ENCODE measurements around the gene NAB2.
"Not testable (repeated sequence)": the region's sequence is repeated elsewhere in the genome, so short reads cannot be mapped to it uniquely, and the experiment has no call there.

Gene NAB2, protein sequence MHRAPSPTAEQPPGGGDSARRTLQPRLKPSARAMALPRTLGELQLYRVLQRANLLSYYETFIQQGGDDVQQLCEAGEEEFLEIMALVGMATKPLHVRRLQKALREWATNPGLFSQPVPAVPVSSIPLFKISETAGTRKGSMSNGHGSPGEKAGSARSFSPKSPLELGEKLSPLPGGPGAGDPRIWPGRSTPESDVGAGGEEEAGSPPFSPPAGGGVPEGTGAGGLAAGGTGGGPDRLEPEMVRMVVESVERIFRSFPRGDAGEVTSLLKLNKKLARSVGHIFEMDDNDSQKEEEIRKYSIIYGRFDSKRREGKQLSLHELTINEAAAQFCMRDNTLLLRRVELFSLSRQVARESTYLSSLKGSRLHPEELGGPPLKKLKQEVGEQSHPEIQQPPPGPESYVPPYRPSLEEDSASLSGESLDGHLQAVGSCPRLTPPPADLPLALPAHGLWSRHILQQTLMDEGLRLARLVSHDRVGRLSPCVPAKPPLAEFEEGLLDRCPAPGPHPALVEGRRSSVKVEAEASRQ

DNA sequence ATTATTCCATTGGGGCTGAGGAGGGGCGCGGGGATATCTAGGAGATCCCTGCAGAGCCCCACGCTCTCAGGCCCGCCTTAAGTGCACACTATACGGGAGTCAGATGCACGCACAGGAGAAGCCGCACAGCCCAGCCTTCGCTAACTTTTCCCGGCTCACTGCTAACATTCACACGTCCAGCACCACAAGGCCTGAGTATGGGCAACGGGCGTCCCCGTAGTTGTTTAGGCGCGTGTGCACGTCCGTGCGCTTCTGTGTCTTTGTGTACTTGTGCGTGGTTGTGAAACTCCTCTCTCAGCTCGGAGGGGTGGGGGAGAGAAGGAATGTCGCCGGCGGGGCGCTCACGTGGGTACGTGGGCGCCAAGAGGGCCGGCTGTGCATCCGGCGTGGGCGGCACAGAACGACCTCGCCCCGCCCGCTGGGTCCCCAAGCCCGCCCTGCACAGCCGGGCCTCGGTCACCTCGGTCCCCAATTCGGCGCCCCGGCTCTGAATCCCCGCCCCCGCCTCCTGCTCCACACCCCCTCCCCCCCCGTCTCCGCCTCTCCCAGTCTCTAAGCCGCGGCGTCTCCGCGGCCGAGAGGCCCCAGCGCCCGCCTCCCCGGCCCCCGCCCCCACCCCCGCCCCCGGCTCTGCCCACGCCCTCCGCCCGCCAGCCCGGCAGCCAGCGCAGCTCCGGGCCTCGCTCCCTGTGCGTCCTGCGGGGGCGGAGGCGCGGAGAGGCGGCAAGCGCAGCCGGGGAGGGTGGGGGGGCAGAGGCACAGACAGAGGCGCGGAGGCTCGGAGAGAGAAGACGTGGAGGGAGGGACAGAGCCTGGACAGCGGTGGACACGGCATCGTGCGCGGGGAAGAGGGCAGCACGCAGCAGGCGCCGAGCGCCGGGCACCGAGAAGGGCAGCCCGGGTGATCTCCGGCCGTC lies at the start of gene NAB2:
TSS of gene NAB2 (plus strand) at position 761 of the 917 bp plus-strand sequence. CDS start 158 bp downstream, outside the sequence.
- peak; percentile 69 for DNase-seq

DNA sequence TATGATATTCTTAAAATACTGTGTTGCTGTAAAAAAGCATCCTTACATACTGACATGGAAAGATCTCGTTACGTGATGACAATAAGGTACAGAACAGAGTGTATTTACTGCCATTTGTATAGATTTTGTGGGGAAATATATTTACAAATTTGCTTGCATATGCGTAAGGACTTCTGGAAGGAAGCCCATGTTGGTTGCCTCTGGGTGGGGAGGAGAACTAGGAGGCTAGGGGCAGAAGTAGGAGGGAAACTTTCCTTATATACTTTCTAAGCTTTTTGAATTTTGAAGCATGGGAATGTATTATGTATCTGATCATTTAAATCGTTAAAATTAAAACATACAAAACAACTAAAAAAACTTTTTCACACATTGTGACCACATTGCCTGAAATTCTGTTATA lies 48.7 kb upstream of the NAB2 start:
- DNase-seq = no peak

DNA sequence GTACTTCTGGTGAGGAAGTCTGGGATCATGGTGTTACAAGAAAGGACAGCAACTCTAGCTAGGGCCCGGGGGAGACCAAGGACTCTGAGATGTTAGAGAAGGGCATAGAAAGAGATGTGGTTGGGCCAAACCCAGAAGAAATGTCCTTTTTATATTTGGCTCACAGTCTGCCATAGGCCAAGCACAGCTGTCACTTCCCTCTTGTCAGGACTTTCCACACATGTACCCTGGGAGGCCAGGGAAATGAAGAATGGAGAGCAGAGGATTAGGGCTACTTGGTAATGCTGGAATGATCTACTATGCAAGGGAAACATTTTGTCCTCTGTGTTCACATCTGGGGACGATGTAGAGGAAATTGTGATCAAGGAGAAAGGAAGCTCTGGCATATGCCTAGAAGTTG lies 48.2 kb upstream of the NAB2 start:
- no peak for DNase-seq

DNA sequence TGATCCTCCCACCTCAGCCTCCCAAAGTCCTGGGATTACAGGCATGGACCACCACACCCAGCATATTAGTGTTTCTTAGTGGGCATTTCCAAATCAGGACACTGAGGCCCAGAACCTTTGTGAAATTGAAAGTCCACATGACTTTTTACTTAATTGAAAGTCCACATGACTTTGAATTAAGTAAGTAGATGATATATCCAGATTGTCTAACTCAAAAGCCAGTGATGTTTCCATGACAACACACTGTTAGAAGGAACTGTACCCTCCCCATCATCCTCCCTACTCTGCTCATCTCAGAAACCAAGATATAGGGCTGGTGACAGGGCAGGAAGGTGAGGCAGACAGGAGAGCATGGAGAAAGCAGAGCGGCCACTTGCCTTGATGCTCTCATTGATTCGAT lies 46.2 kb upstream of the NAB2 start:
- no peak for DNase-seq

DNA sequence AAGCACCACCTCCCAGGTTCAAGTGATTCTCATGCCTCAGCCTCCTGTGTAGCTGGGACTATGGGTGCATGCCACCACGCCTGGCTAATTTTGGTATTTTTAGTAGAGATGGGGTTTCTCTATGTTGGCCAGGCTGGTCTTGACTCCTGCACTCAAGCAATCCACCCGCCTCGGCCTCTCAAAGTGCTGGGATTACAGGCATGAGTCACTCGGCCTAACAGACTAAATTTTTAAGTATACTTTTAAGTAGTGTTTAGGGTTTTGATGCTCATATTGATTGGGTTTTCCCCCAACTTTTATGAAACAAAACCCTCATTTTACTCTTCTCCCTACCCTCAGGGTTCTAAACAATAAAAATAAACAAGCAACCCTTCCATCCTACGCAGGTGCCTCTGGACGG lies 44.4 kb upstream of the NAB2 start:
- no peak for DNase-seq

DNA sequence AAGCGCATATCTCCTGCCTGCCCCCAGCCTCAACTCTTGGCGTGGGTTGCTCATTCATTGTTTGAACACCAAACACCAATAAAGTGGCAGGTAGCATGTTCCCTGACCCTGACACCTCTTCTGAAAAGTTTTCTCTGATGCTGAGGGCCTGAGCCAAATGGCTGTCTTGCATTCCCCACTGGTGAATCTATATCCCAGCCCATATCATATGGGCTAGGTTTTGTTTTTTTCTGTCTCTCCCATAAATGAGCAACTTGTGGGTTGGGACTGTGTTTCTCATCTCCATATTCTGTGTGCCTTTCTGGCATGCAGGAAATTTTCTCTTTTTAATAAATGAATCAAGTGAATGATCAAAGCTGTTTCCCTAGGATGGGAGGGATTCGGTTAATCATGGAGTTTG lies 44.0 kb upstream of the NAB2 start:
- no peak for DNase-seq

DNA sequence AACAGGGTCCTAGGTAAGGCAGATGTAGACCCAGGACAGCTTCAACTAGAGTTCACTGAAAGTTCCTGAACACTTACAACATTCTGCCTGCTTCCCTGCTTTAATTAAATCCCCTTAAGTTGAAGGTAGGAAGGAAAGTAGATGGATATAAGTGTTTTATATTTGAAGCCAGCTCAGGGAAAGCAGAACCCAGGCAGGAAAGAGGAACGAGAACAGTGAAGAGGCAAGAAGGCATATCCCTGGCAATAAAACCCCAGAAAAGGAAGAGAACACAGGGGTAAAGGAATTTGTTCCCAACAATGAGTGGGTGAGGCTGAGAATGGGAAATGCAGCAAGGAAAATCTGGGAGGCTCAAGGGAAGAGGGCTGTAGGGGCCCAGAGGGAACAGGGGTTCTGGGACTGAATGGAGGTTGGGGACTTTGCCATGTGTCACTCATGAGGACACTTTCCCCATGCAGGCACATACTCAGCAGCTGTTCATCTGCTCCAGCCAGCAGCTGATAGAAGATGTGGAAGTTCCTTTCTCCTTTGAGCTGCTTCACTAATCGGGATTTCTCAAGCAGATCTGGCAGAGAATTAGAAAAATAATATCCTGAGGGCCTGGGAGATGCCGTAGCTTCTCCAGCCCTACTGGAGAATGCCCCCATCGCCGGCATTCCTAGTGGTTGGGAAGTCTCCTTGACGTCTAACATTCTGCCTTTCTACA lies 42.7 kb upstream of the NAB2 start:
- DNase-seq = no peak

DNA sequence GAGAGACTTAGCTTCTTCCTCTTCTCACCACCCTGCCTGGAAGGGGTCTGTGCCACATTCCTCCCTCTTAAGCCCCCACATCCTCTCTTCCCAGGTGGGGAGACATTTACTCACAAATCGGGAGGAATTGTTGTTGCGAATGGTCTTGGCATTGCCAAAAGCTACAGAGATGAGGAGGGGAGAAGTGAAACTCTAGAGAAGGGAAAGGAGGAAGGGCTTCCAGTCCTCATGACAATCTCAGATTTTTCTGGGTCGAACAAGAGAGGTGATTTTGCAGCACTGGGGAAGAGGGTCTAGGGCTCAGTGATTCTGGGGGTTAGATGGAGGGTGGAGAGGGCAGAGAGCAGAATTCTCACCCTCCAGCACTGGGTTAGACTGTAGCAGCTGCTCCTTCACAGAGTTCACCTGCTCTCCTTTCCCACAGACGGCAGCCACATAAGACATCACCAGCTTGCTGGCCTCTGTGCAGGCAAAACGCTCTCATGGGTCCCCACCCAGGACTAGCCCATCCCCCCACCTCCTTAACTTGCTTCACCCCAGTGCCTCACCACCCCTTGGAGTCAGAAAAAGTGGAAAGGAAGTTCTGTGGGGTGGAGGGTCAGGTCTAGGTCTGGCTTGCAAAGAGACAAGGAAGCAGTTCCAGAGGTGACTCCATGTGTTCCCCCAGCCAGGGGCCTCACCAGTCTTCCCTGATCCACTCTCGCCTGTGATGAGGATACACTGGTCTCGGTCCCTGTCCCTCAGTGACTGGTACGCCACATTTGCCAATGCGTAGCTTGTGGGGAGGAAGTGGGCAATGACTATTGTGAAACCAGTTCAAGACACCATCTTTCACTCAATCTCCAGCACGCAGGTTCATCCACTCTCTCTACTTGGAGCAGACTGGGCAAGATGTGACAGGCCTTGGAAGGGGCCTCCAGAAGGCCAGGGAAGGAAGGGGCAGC lies 41.7 kb upstream of the NAB2 start:
- DNase-seq = no peak

DNA sequence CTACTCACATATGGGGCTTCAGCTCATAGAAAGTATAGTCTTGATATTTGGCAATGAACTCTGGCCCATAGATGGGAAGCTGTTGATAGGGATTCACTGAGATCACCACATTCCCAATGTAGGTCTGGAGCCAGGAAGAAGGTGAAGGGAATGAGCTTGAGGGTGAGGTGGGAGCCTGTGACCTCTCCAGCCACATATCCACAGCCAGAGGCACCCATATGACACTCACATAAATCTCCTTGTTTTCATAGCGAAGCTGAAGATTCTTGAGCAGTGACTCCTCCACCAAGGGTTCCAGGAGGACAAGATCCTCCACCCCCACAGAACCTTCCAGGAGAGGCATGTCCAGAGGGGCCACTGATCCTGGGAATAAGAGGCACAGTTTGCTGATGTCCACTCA lies 40.9 kb upstream of the NAB2 start:
- no peak for DNase-seq

DNA sequence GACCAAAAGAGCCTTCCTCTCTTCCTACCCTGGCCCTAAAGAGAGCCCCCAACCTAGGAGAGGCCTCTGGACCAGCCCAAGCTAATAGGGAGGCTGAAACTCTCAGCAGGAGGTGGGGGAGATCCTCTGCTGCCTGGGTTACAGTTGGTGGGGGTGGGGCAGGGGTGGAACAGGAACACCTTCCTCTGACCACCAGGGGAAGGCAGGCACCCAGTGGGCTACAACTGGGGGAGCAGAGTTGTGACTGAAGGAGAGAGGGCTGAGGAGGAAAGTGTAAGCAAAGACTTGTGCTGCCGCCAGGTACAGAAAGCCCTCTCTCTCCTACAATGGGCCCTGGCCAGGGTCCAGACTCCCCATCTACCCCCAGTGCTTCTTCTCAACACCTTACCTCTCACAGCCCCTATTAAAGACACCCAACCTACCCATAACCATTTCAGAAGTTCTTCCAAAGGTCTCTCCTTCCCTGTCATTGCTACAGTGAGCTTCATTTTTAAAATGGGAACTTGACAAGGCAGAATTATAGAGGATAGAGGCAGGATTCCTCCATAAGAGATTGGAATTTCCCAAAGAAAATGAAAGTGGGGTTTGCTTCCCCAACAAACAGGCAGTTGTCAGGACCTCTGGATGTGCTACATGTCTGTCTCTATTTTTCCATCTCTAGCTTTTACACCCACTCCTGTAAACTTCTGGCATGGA lies 40.3 kb upstream of the NAB2 start:
- DNase-seq = no peak

DNA sequence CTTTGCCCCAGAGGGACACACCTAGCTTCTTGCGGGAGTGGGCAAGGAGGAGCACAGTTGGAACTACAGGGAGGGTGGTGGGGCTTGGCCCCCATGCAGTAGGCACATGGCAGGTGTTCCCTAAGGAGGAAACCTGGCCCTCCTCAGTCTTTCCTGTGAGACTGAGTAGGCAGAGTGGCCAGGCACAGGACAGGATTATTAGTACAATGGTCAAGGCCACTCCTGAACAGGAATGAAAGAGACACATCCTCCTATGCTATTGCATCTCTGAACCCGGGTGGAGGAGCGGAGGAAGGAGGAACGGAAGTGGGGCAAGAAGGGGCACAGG lies 39.8 kb upstream of the NAB2 start:
- no peak for DNase-seq

DNA sequence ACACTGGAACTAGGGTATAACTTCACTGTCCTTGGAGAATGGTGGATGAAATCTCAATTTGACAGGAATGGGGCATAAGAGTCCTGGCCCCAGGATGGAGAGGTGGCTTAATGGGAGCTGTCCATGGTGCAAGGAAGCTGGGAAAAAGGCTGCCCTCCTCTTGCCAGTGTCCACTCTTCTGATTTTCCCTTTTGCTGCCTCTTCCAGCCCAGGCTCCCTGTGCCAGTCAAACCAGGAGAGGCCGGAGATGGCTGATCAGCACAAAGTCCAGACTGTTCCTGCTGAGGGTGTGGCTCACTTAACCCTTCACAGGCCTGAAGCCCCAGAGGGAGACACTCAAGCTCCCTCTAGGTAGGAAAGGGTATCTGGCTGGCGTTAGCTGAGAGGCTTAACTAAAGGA lies 39.0 kb upstream of the NAB2 start, which contains the start of gene MYO1A:
TSS of gene MYO1A (minus strand) at position 240 of the 400 bp plus-strand sequence. CDS start 1,806 bp downstream, outside the sequence.
- no peak for DNase-seq

DNA sequence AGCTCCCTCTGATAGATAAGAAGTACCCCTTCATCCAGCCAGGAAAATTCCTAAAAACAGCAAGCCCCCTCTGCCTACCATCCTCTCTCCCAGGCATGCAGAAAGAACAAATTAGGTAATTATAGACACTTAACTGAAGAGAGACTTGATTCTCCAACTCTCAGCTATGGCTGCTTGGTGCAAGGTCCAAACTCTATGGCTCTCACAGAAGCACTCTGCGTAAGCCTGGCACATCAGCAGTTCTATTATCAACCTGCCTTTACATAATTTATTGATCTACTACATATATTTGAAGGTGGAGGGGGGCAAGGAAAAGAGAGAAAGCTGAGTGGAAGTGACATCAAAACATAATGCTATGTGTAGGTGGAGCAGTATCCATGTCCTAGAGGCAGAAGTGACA lies 37.9 kb upstream of the NAB2 start:
- no peak for DNase-seq

DNA sequence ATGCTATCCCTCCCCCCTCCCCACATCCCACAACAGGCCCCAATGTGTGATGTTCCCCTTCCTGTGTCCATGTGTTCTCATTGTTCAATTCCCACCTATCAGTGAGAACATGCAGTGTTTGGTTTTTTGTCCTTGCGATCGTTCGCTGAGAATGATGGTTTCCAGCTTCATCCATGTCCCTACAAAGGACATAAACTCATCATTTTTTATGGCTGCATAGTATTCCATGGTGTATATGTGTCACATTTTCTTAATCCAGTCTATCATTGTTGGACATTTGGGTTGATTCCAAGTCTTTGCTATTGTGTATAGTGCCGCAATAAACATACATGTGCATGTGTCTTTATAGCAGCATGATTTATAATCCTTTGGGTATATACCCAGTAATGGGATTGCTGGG lies 35.8 kb upstream of the NAB2 start:
- DNase-seq = not testable (repeated sequence)

DNA sequence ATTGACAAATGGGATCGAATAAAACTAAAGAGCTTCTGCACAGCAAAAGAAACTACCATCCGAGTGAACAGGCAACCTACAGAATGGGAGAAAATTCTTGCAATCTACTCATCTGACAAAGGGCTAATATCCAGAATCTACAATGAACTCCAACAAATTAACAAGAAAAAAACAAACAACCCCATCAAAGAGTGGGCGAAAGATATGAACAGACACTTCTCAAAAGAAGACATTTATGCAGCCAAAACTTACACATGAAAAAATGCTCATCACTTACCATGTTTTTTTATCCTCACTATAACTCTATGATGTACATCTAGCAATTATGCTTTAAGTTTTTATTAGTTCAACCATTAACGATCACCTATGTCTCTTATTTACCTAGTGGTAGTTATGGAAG lies 35.0 kb upstream of the NAB2 start:
- DNase-seq = not testable (repeated sequence)

DNA sequence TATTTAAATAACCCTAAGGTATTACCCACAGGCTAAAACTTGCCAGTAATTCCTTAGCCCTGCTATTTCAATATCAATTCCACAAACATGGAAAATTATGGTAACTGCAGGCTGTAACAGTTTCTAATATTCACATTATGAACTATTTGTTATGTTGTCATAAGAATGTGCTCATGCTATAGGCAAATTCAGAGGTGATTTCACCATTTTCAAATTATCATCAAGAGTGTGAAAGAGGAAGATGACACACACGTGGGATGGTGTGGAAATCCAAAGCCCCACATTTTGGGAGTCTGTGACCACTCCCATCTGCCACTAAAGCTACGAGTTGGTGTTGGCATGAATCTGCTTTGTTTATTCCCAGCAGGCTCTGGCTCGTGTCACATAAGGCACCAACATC lies 33.1 kb upstream of the NAB2 start:
- DNase-seq = no peak

DNA sequence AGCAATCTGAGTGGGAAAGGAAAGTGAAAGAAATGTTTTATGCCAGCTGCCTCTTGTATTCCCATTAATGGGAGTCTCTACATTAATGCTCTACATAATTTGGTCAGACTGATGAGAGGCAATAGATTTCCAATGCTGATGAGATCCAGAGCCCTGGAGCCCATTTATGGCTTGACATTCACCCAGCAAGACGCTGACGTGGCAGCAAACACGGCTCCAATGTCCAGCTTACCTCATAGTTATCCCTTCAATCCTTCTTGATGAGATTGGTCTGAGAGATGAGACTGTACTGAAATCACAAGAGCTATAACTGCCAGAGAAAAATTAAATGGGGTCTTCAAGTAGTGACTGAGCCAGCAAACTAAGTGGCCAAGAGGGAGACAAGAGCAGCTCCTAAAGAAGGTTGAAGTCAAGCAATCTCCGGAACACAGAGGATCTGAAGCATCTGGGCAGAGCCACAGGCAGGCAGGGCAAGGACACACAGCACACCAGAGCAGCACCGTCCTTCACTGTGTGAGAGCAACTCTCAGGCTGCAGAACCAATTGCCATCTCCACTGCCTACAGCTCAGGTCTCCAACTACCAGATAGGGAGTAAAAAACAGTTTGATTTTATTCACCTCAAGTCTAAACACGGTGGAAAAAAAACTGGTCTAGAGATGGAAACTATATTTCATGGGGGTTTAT lies 31.7 kb upstream of the NAB2 start:
- DNase-seq = no peak

DNA sequence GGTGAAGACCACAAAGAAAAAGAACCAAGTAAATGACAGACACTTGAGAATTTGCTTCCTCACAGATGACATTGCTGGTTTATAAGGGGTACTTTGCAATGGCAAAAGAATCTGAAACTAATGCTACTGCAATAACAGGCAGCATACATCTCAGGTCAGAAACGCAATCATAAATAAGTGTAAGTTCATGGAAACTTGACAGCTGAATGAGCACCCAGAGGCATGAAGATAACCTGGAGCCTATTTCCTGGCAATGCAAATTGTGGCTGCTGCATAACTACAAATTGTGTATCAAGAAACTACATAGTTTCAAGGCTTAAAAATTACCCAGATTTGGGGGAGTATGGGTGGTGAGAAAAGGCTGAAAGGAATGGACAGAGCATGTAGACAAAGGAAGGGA lies 30.5 kb upstream of the NAB2 start:
- no peak for DNase-seq

DNA sequence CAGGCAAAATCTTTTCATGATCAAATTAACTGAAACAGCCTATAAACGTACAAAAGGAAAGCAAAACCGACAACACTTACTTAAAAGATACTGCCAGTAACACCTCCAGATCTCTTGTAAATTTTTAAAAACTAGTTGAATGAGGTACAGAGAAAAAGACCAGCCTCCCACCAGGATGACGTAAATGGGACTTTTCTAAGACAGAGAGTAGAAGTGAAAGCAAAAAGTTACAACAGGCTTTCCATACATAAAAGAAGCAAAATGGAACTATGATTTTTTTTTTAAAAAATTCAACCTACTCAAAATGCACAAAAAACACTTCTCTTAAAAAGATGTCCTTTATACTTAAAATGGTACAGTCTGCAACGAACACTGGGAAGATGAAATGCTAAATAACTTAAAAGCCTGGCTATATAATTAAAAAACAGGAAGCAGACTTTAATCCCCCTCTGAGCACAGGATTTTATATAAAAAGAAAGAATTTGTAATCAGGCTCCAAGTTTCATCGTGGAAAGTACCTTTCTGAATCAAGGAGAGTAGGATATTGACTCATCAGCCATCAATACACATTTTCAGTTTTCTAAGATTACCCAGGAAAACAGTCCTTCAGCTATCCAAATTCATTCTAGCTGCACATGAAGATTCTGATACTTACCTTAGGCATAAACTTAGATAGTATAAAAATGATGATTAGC lies 24.8 kb upstream of the NAB2 start:
- DNase-seq = no peak

DNA sequence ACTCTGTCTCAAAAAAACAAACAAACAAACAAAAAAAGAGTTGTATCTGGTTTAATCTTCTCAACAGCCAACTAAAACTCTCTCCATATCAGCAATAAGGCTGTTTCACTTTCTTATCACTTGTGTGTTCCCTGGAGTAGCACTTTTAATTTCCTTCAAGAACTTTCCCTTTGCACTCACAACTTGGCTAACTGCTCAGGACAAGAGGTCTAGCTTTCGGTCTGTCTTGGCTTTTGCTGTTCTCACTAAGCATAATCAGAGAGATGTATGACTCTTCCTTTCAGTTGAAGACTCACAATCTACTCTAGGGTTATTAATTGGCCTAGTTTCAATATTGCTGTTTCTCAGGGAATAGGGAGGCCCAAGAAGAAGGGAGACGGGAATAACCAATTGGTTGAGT lies 22.7 kb upstream of the NAB2 start:
- DNase-seq = no peak
